HT-29 (cell line): ENCODE results near the gene SNRPB2. TPM values are rescaled to one million over a fixed set of nuclear protein-coding genes. Genes with fewer than 3 reads are reported as not detected.

ENCODE experiments used
- small RNA-seq: library from RNA; depleted of rRNA; stranded (forward); fragments of <200 nt; gene quantifications from one replicate; pipeline ENCODE3, GENCODE V24; 2014
- total RNA-seq: library from RNA; depleted of rRNA; stranded (reverse); fragments of >200 nt; shearing (Covaris generic); gene quantifications from 2 replicates; pipeline ENCODE4 v1.2.3, GENCODE V29; 2014; rRNA removed

SNRPB2 gene
- total RNA-seq, 1 experiment from 2014 or later: 16.8 TPM

Small RNA genes lying within 50 kb of the gene (small RNA-seq; reads per million reads assigned to genes)
- gene AL135938.1: not detected

Other genes starting within 250 kb of the SNRPB2 start
- gene KIF16B, start 156.6 kb upstream of the SNRPB2 start, total RNA-seq: 4.2 and 5.7 TPM in 2 replicates
- not detected in 2 replicates for gene OTOR, start 18.3 kb downstream of the SNRPB2 start, total RNA-seq